Lower leg skin (tissue), 3 donors: ENCODE measurements around the gene PRKAA1.

ENCODE experiments used
- CTCF ChIP-seq, 3 donors: fragments of 450-650 bp; IDR thresholded peaks; one replicate each; pipeline ENCODE4 v1.5.1; 2016; ENCODE audit warnings: antibody characterized with exemption in 3 of 3, mild to moderate bottlenecking in 3 of 3, moderate library complexity in 2 of 3
- POLR2A ChIP-seq, 2 donors: fragments of 450-650 bp; IDR thresholded peaks; one replicate each; pipeline ENCODE4 v1.6.1; 2016 to 2017; ENCODE audit warnings: antibody characterized with exemption in 2 of 2, mild to moderate bottlenecking in 1 of 2, moderate library complexity in 1 of 2

DNA sequence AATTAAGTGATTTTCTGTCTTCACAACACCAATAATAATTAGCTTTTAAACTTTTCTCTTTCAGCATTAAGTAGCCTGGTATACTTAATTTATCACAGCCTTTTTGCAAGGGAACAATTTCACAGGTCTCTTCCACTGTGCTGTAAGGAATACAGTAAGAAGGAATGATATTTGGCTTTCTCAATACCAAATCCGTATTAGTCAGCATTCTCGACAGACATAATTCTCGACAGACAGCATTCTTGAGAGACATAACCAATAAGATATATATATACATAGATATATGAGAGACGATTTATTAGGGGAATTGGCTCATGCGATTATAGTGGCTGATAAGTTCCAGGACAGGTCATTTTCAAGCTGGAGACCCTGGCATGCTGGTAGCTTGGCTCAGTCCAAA, 18.0 kb downstream of the PRKAA1 start:
- TF ChIP-seq CTCF (IDR thresholded peaks at IDR 0.05), result no peak
- no peak for TF ChIP-seq POLR2A (IDR thresholded peaks at IDR 0.05)
